SH-SY5Y (cell line): ENCODE results near the gene UMPS.

Experiments
- GATA2 ChIP-seq: IDR thresholded peaks from 2 replicates; pipeline ENCODE4 v1.6.1; 2011; ENCODE audit warnings: mild to moderate bottlenecking, low read depth, low read length
- GATA3 ChIP-seq: IDR thresholded peaks from 2 replicates; pipeline ENCODE4 v1.6.1; 2011; ENCODE audit warnings: low read depth, mild to moderate bottlenecking, low read length, moderate library complexity

UMPS gene

GRCh38 chr3:124766113-124767095 lies 36.2 kb downstream of the UMPS start:
- no peak for TF ChIP-seq GATA3
- no peak for TF ChIP-seq GATA2

GRCh38 chr3:124767264-124767663 lies 37.0 kb downstream of the UMPS start:
- TF ChIP-seq GATA3: no peak
- no peak for TF ChIP-seq GATA2

- TF ChIP-seq GATA3: no peak
- no peak for TF ChIP-seq GATA2
Observed at GRCh38 chr3:124767691-124768090, 37.4 kb downstream of the UMPS start.

- TF ChIP-seq GATA3 (no peak), GATA2 (no peak)
Observed at GRCh38 chr3:124768812-124769211, 38.6 kb downstream of the UMPS start.

GRCh38 chr3:124769462-124769861 lies 39.2 kb downstream of the UMPS start:
- TF ChIP-seq GATA2: no peak
- TF ChIP-seq GATA3: no peak

- 0 out of 2 replicates have a peak, but pooled peaks have one; percentile 31 for TF ChIP-seq GATA2
- no peak for TF ChIP-seq GATA3
Observed at GRCh38 chr3:124770336-124771082, 40.3 kb downstream of the UMPS start.

- TF ChIP-seq GATA2 (no peak), GATA3 (no peak)
Observed at GRCh38 chr3:124771083-124771445, 40.8 kb downstream of the UMPS start.

- TF ChIP-seq GATA2: peak; percentile 100
- TF ChIP-seq GATA3: peak; percentile 100
Observed at GRCh38 chr3:124772081-124772831, 42.0 kb downstream of the UMPS start.

GRCh38 chr3:124773351-124774326 lies 43.4 kb downstream of the UMPS start:
- TF ChIP-seq GATA3 (no peak), GATA2 (no peak)

GRCh38 chr3:124774327-124774718 lies 44.1 kb downstream of the UMPS start:
- no peak for TF ChIP-seq GATA2
- no peak for TF ChIP-seq GATA3

GRCh38 chr3:124774841-124775402 lies 44.7 kb downstream of the UMPS start:
- no peak for TF ChIP-seq GATA2
- TF ChIP-seq GATA3: no peak

GRCh38 chr3:124775877-124776276 lies 45.6 kb downstream of the UMPS start:
- TF ChIP-seq GATA2 (no peak), GATA3 (no peak)
